HG03558 (cell line): ENCODE results near the gene CFDP1.

Experiments used
- ATAC-seq: cut with Tn5 transposase; IDR thresholded peaks from one replicate; pipeline ENCODE4 v1.9.1; 2021; ENCODE audit warnings: moderate number of reproducible peaks; ENCODE audit not compliant: unreplicated experiment; ENCODE audit errors: extremely low read depth

CFDP1 gene

GRCh38 chr16:75415169-75415905 lies 18.0 kb downstream of the CFDP1 start:
- no peak for ATAC-seq

GRCh38 chr16:75413951-75414350 lies 19.4 kb downstream of the CFDP1 start:
- no peak for ATAC-seq

GRCh38 chr16:75406943-75407342 lies 26.4 kb downstream of the CFDP1 start:
- ATAC-seq: no peak

- ATAC-seq: no peak
Measured at GRCh38 chr16:75402821-75403475, 30.4 kb downstream of the CFDP1 start.

GRCh38 chr16:75402159-75402820 lies 31.0 kb downstream of the CFDP1 start:
- no peak for ATAC-seq

GRCh38 chr16:75401691-75402090 lies 31.6 kb downstream of the CFDP1 start:
- no peak for ATAC-seq

- no peak for ATAC-seq
Measured at GRCh38 chr16:75398333-75398732, 35.0 kb downstream of the CFDP1 start.

- no peak for ATAC-seq
Measured at GRCh38 chr16:75394941-75395340, 38.4 kb downstream of the CFDP1 start.

GRCh38 chr16:75392906-75393305 lies 40.4 kb downstream of the CFDP1 start:
- ATAC-seq: no peak

- no peak for ATAC-seq
Measured at GRCh38 chr16:75390926-75391653, 42.2 kb downstream of the CFDP1 start.

- no peak for ATAC-seq
Measured at GRCh38 chr16:75389096-75389690, 44.1 kb downstream of the CFDP1 start.

- ATAC-seq: no peak
Measured at GRCh38 chr16:75387951-75388350, 45.4 kb downstream of the CFDP1 start.

- ATAC-seq: no peak
Measured at GRCh38 chr16:75385507-75386152, 47.7 kb downstream of the CFDP1 start.

GRCh38 chr16:75383141-75383540 lies 50.2 kb downstream of the CFDP1 start:
- no peak for ATAC-seq

- ATAC-seq: no peak
Measured at GRCh38 chr16:75382611-75383010, 50.7 kb downstream of the CFDP1 start.

GRCh38 chr16:75380870-75381269 lies 52.4 kb downstream of the CFDP1 start:
- ATAC-seq: no peak

- peak; percentile 38 for ATAC-seq
Measured at GRCh38 chr16:75379911-75380847, 53.1 kb downstream of the CFDP1 start.

- ATAC-seq: peak; percentile 76
Measured at GRCh38 chr16:75379339-75379738, 54.0 kb downstream of the CFDP1 start.

GRCh38 chr16:75378616-75379015 lies 54.7 kb downstream of the CFDP1 start:
- no peak for ATAC-seq
